Anterior cingulate cortex (tissue), 58 donors: Measurements from ENCODE around the gene MIPEP.

ENCODE experiments used
- DNase-seq, 58 donors: peaks; one replicate each; lab custom pipeline; 2025; lab: John Stamatoyannopoulos, UW

MIPEP gene

GRCh38 chr13:23724196-23724970 lies 164.8 kb downstream of the MIPEP start:
- peak in 1 of 58 donors; percentile 12 for DNase-seq

DNA sequence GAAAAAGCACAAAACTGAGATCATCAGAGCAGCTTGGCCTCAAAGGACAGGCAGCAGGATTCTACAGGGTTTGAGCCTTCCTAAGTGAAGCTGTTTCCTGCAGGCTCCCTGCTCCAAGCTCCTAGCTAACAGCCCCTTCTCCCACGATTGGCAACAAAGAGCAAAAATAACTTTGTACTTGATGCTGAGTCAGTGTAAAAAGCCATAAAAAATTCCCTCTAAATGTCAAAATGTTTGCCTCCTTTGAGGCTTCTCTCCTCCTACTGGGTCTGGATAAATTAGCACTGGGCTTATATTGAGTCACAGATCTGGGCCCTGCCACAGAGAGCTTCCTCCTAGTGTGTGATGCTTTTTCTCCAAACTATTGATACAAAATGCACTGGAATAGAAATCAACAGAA lies 165.7 kb downstream of the MIPEP start:
- peak in 2 of 58 donors; percentile 8 to 17 for DNase-seq

- no peak for DNase-seq
Measured at GRCh38 chr13:23722726-23723453, 166.3 kb downstream of the MIPEP start.

DNA sequence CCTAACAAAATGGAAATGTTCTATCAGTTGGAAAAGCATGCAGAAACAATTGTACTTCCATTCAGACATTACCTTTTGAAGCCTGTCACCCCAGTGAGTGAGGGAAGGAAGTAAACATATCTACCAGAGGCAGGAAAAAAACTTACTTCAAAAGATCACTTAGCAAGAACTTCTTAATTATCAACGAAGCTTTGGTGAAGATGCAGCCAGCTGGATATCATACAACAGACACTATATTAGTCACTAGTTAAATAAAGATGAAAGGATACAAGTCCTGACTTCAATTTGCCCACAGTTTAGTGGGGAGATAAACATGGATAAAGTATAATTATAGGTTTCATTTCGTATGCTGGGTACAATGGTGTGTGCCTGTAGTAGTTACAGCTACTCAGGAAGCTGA lies 170.2 kb downstream of the MIPEP start:
- DNase-seq: no peak

DNA sequence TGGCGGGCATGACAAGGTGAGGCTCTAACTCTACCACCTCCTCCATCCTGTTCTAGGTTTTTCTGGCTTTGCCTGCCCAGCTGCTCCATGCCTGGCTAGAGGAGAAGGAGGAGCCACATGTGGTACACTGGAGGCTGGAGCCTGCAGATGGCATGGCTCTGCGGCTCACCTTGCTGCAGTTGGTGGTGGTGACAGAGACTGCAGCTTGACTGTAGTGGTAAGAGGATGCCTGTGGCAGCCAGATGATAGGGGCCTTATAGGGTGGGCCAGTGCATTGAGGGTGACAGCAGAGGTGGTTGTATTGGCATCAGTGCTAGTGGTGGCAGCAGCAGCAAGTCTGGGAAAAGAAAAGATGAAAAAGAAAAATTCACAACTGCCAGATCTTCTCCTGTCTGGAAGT lies 172.8 kb downstream of the MIPEP start:
- no peak for DNase-seq

DNA sequence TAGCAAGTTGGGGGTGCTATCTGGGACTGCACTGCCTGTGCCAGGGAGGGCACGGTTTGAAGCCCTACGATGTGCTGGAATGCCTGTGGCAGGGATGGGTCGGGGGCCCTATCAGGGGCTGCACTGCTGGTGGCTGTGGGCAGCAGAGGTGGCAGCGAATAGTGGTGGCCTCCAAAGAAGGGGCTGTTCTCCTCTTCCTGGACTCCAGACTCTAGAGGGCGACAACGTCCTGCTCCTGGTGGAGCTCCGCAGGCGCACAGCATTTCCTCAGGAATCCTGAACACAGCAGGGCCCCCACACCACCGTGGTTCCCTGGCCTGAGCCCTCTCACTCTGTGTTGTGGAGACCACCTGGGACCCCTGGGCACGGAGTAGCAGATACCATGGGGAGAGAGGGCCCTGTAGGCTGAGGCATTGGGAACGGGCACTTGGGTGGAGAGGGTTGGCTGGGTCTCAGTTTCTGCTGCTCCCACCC lies 173.4 kb downstream of the MIPEP start:
- DNase-seq: no peak

DNA sequence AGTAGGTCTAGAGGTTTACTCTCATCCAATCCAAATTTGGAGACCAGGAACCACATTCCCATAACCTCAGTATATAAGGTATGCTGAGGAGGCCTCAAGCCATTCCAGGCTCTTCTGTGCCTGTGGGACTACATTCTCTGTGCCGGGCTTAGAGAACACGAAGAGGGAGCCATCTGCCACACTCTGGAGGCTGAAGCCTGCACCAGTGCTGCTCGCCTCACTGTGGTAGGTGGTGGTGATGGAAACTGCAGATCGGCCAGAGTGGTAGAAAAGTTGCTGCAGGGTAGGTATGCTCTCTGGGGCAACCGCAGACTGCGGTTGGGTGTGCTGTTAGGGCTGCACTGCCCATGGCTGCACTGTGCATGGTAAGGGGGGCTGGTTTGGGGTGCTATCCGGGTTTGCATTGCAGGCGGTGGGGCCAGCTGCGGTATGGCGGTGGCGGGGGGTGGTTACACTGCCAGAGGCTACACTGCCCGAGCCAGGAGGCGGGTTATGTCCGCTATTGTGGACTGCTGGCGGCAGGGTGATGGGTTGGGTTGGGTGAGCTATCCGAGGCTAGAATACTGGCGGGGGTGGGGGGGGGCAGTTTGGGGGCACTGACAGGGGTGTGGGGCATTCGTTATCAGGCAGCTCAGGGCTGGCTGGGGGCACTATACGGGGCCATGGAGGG lies 174.0 kb downstream of the MIPEP start:
- no peak for DNase-seq

- DNase-seq: no peak
Measured at GRCh38 chr13:23714672-23715071, 174.5 kb downstream of the MIPEP start.

- DNase-seq: no peak
Measured at GRCh38 chr13:23711355-23711754, 177.8 kb downstream of the MIPEP start.

GRCh38 chr13:23710366-23710765 lies 178.8 kb downstream of the MIPEP start:
- DNase-seq: no peak

GRCh38 chr13:23709536-23709935 lies 179.7 kb downstream of the MIPEP start:
- DNase-seq: no peak

GRCh38 chr13:23707674-23708073 lies 181.5 kb downstream of the MIPEP start:
- DNase-seq: no peak

GRCh38 chr13:23705583-23705982 lies 183.6 kb downstream of the MIPEP start:
- DNase-seq: no peak

GRCh38 chr13:23703246-23703860 lies 185.8 kb downstream of the MIPEP start:
- DNase-seq: no peak

GRCh38 chr13:23701636-23702035 lies 187.6 kb downstream of the MIPEP start:
- DNase-seq: no peak

DNA sequence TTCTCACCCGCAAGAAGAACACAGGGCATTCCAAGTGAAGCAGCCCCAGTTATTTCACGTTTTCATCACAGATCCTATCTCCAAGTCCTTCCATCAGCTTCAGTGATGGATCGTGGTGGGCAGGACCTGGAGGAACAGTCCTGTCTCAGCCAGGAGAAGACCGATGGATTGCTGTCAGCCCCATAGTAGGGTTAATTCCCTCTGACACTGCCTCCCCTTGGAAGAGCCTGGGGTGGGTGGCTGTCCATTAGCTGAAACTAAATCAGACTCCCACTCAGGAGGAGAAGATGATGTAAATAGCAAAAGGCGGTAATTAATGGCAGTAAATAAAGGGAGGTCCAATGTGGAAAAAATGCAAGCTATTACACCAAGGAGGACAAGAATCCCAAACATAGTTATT lies 188.0 kb downstream of the MIPEP start:
- no peak for DNase-seq

- no peak for DNase-seq
Measured at GRCh38 chr13:23699271-23699670, 189.9 kb downstream of the MIPEP start.

DNA sequence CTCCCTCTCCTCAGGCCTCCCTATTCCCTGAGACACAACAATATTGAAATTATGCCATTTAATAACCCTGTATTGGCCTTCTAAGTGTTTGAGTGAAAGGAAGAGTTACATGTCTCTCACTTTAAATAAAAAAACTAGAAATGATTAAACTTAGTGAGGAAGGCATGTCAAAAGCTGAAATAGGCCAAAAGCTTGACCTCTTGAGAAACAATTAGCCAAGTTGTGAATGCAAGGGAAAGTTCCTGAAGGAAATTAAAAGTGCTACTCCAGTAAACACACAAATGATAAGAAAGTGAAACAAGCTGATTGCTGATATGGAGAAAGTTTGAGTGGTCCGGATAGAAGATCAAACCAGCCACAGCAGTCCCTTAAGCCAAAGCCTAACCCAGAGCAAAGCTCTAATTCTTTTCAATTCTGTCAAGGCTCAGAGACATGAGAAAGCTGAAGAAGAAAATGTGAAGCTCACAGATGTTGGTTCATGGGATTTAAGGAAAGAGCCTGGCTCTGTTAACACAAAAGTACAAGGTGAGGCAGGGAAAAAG lies 191.4 kb downstream of the MIPEP start:
- DNase-seq: no peak

- no peak for DNase-seq
Measured at GRCh38 chr13:23696610-23697009, 192.6 kb downstream of the MIPEP start.

GRCh38 chr13:23695711-23696464 lies 193.3 kb downstream of the MIPEP start:
- DNase-seq: no peak
